Measurements from ENCODE around the gene LYRM9.
"Not testable (repeated sequence)": the region's sequence is repeated elsewhere in the genome, so short reads cannot be mapped to it uniquely, and the experiment has no call there.

The LYRM9 gene

GRCh38 chr17:27837769-27838168, 55.4 kb downstream of the LYRM9 start:
- not testable (repeated sequence) for DNase-seq

- DNase-seq = no peak
Measured at GRCh38 chr17:27836651-27837050, 56.5 kb downstream of the LYRM9 start.

DNA sequence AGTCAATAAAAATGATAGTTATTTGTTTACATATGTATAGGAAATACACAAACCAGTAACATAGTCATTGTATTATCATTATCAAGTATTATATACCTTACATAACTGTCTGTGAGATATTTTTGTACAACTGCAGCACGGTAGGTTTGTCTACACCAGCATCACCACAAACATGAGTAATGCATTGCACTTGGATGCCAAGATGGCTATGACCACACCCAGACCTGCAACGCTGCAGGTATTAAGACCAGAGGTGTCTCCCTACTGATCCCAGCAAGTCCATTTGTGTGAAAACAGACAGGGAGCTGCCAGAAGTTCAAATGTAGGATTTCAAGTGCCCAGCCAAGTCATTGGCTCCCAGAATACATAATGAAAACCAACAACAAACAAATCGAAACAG, 58.6 kb downstream of the LYRM9 start:
- DNase-seq = no peak

DNA sequence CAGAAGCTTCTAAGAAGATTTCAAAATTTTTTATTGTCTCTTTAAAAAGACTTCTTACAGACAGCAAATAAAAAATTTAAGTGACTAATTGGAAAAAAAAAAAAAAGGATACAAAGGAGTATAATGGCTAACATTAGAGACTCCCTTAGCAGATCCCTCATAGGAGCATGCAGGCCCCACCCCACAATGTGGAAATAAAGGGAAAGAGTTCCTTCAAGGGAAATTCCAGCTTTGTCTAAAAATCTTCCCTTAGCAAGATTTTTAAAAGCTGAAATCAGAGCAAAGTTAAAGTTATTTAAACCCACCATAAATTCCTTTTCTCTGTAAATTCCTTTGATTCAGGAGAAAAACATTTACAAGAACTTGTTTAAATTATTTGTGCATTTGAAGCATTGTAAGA, 60.3 kb downstream of the LYRM9 start:
- DNase-seq = no peak

DNA sequence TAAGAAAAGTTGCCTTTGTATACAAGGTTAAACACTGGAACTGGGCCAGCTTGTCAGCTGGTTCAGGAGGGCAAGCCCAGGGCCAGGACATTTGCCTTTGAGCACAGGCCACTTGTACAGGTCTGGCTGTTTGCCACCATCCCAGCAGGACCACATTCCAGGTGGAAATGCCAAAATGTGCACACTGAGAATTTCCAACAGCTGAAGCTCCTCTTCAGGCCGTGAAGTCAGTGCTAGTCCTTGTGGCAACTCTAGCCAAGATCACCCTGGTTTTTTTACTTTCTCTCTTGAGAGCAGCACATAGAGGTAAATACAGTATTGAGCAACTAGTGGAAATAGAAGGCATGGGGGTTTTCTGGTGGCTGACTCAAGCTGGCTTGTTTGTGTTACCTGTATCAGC, 63.3 kb downstream of the LYRM9 start:
- not testable (repeated sequence) for DNase-seq

- not testable (repeated sequence) for DNase-seq
Measured at GRCh38 chr17:27829143-27829711, 63.9 kb downstream of the LYRM9 start.

All from SHP77 (cell line).